SK-N-SH treated with all-trans-retinoic acid at 6 μM for 48 hours (cell line): ENCODE measurements around the gene SPEN.
"Not testable (repeated sequence)": the region's sequence is repeated elsewhere in the genome, so short reads cannot be mapped to it uniquely, and the experiment has no call there.

Experiments
- ATAC-seq: fragments of 200-7000 bp; cut with Tn5 transposase; 3 replicates; pipeline ENCODE4 v1.9.1; 2020; ENCODE audit warnings: mild to moderate bottlenecking, moderate library complexity
- ARNTL ChIP-seq: fragments of 450-650 bp; formaldehyde crosslinking; IDR thresholded peaks from 2 replicates; pipeline ENCODE4 v1.5.0; 2020; ENCODE audit warnings: low read depth, mild to moderate bottlenecking, moderate library complexity, borderline replicate concordance
- BACH2 ChIP-seq: fragments of 250-450 bp; sonication (Bioruptor Pico); IDR thresholded peaks from 2 replicates; pipeline ENCODE4 v1.9.0; 2021; ENCODE audit warnings: mild to moderate bottlenecking, borderline replicate concordance
- CSDC2 ChIP-seq: fragments of 250-450 bp; sonication (Bioruptor Pico); IDR thresholded peaks from 2 replicates; pipeline ENCODE4 v1.5.0; 2020; ENCODE audit warnings: mild to moderate bottlenecking, moderate library complexity
- CSRNP3 ChIP-seq: fragments of 250-450 bp; sonication (Bioruptor Pico); IDR thresholded peaks from 2 replicates; pipeline ENCODE4 v1.5.1; 2021; ENCODE audit warnings: mild to moderate bottlenecking, moderate library complexity
- ESRRG ChIP-seq: fragments of 250-450 bp; sonication (Bioruptor Pico); IDR thresholded peaks from 2 replicates; pipeline ENCODE4 v1.6.1; 2021; ENCODE audit warnings: mild to moderate bottlenecking
- GLIS3 ChIP-seq: fragments of 250-450 bp; sonication (Bioruptor Pico); IDR thresholded peaks from 2 replicates; pipeline ENCODE4 v1.5.0; 2020; ENCODE audit warnings: mild to moderate bottlenecking, moderate library complexity
- ISL1 ChIP-seq: fragments of 250-450 bp; sonication (Bioruptor Pico); IDR thresholded peaks from 2 replicates; pipeline ENCODE4 v2.1.2; 2022; ENCODE audit warnings: mild to moderate bottlenecking, moderate library complexity
- OSR1 ChIP-seq: fragments of 250-450 bp; sonication (Bioruptor Pico); IDR thresholded peaks from 2 replicates; pipeline ENCODE4 v1.8.0; 2022; ENCODE audit warnings: moderate library complexity, mild to moderate bottlenecking, inconsistent platforms
- PATZ1 ChIP-seq: fragments of 250-450 bp; sonication (Bioruptor Pico); IDR thresholded peaks from 2 replicates; pipeline ENCODE4 v1.8.0; 2020; ENCODE audit warnings: mild to moderate bottlenecking, moderate library complexity, borderline replicate concordance
- POU6F1 ChIP-seq: fragments of 250-450 bp; sonication (Bioruptor Pico); IDR thresholded peaks from 2 replicates; pipeline ENCODE4 v1.8.0; 2021; ENCODE audit warnings: low read depth, mild to moderate bottlenecking, moderate library complexity, borderline replicate concordance
- PPARA ChIP-seq: fragments of 250-450 bp; sonication (Bioruptor Pico); IDR thresholded peaks from 2 replicates; pipeline ENCODE4 v1.5.0; 2020; ENCODE audit warnings: mild to moderate bottlenecking, borderline replicate concordance
- RARB ChIP-seq: fragments of 250-450 bp; sonication (Bioruptor Pico); IDR thresholded peaks from 2 replicates; pipeline ENCODE4 v1.8.0; 2021; ENCODE audit warnings: mild to moderate bottlenecking, moderate library complexity
- SNAI2 ChIP-seq: fragments of 250-450 bp; sonication (Bioruptor Pico); IDR thresholded peaks from 2 replicates; pipeline ENCODE4 v1.5.0; 2020; ENCODE audit warnings: mild to moderate bottlenecking, moderate library complexity
- TCF4 ChIP-seq: fragments of 250-450 bp; sonication (Bioruptor Pico); IDR thresholded peaks from 2 replicates; pipeline ENCODE4 v1.8.0; 2021; ENCODE audit warnings: mild to moderate bottlenecking, moderate library complexity, borderline replicate concordance
- TOX ChIP-seq: fragments of 250-450 bp; sonication (Bioruptor Pico); IDR thresholded peaks from 2 replicates; pipeline ENCODE4 v1.8.0; 2021; ENCODE audit warnings: mild to moderate bottlenecking, moderate library complexity, borderline replicate concordance
- TSHZ2 ChIP-seq: fragments of 250-450 bp; sonication (Bioruptor Pico); IDR thresholded peaks from 2 replicates; pipeline ENCODE4 v1.5.0; 2020; ENCODE audit warnings: mild to moderate bottlenecking, moderate library complexity
- ZC3H10 ChIP-seq: fragments of 250-450 bp; sonication (Bioruptor Pico); IDR thresholded peaks from 2 replicates; pipeline ENCODE4 v1.5.1; 2021; ENCODE audit warnings: mild to moderate bottlenecking, moderate library complexity
- ZFP3 ChIP-seq: fragments of 250-450 bp; sonication (Bioruptor Pico); IDR thresholded peaks from 2 replicates; pipeline ENCODE4 v1.5.0; 2020; ENCODE audit warnings: mild to moderate bottlenecking, moderate library complexity
- ZFP30 ChIP-seq: fragments of 450-650 bp; formaldehyde crosslinking; IDR thresholded peaks from 2 replicates; pipeline ENCODE4 v1.5.0; 2022; ENCODE audit warnings: mild to moderate bottlenecking, moderate library complexity
- ZNF565 ChIP-seq: fragments of 450-650 bp; formaldehyde crosslinking; conservative IDR thresholded peaks from 2 replicates; pipeline ENCODE4 v1.5.0; 2020; ENCODE audit warnings: low read depth, mild to moderate bottlenecking, moderate library complexity
- ZNF70 ChIP-seq: fragments of 450-650 bp; formaldehyde crosslinking; IDR thresholded peaks from 2 replicates; pipeline ENCODE4 v1.5.0; 2020; ENCODE audit warnings: mild to moderate bottlenecking, moderate library complexity
- ZNF8 ChIP-seq: fragments of 450-650 bp; formaldehyde crosslinking; IDR thresholded peaks from 2 replicates; pipeline ENCODE4 v1.5.0; 2020; ENCODE audit warnings: mild to moderate bottlenecking, moderate library complexity

SPEN gene

GRCh38 chr1:15807121-15807520 is 40.4 kb upstream of the SPEN start:
- ATAC-seq: no peak

GRCh38 chr1:15807549-15807948 is 40.0 kb upstream of the SPEN start, which contains the start of gene UQCRHL:
UQCRHL (minus strand) TSS chr1:15807649; CDS start chr1:15807649, 0 bp downstream.
- ATAC-seq: not testable (repeated sequence)

More at GRCh38 chr1:15807121-15807520, 40.4 kb upstream of the SPEN start:
- TF ChIP-seq ZNF565 (CRISPR knock-in tag) (no peak), TCF4 (CRISPR knock-in tag) (no peak), ZFP3 (CRISPR knock-in tag) (no peak), ZFP30 (CRISPR knock-in tag) (no peak), ZNF8 (CRISPR knock-in tag) (no peak), ESRRG (CRISPR knock-in tag) (no peak), OSR1 (no peak)

GRCh38 chr1:15808955-15809354 is 38.6 kb upstream of the SPEN start:
- ATAC-seq: no peak
- TF ChIP-seq ARNTL (CRISPR knock-in tag): no peak
- no peak for TF ChIP-seq ZNF70 (CRISPR knock-in tag)
- TF ChIP-seq OSR1: no peak
- TF ChIP-seq ZFP30 (CRISPR knock-in tag): no peak
- TF ChIP-seq ESRRG (CRISPR knock-in tag): no peak
- TF ChIP-seq TCF4 (CRISPR knock-in tag): no peak
- TF ChIP-seq RARB (CRISPR knock-in tag): no peak
- TF ChIP-seq PPARA: no peak
- no peak for TF ChIP-seq GLIS3 (CRISPR knock-in tag)
- no peak for TF ChIP-seq POU6F1 (CRISPR knock-in tag)
- TF ChIP-seq ZC3H10 (CRISPR knock-in tag): no peak
- TF ChIP-seq ZFP3 (CRISPR knock-in tag): no peak
- no peak for TF ChIP-seq SNAI2 (CRISPR knock-in tag)
- no peak for TF ChIP-seq TOX (CRISPR knock-in tag)
- no peak for TF ChIP-seq BACH2 (CRISPR knock-in tag)
- TF ChIP-seq PATZ1 (CRISPR knock-in tag): no peak

- no peak for ATAC-seq
- TF ChIP-seq RARB (CRISPR knock-in tag): no peak
- TF ChIP-seq ZNF8 (CRISPR knock-in tag): no peak
- TF ChIP-seq POU6F1 (CRISPR knock-in tag): no peak
- no peak for TF ChIP-seq ARNTL (CRISPR knock-in tag)
- TF ChIP-seq CSRNP3: no peak
- TF ChIP-seq TOX (CRISPR knock-in tag): no peak
- TF ChIP-seq TSHZ2 (CRISPR knock-in tag): no peak
- TF ChIP-seq TCF4 (CRISPR knock-in tag): no peak
- no peak for TF ChIP-seq OSR1
- TF ChIP-seq PATZ1 (CRISPR knock-in tag): no peak
- TF ChIP-seq ISL1 (CRISPR knock-in tag): no peak
- TF ChIP-seq CSDC2 (CRISPR knock-in tag): no peak
- TF ChIP-seq ESRRG (CRISPR knock-in tag): no peak
- TF ChIP-seq PPARA: no peak
Measured at GRCh38 chr1:15810073-15810472, 37.4 kb upstream of the SPEN start.
